Mucosa of descending colon (tissue), 3 donors: ENCODE results near the gene NCOA6. TPM values are rescaled to one million over a fixed set of nuclear protein-coding genes. Genes with fewer than 3 reads are reported as not detected.
A peak's percentile ranks its signal among the peaks of the same experiment; 100 is the strongest.

Experiments
- ATAC-seq: fragments of 200-7000 bp; cut with Tn5 transposase; one replicate; pipeline ENCODE4 v1.9.1; 2020; ENCODE audit warnings: mild to moderate bottlenecking, moderate library complexity
- DNase-seq, 3 donors: peaks; one replicate each; pipeline ENCODE4 v3.0.0-alpha.2; 2020
- H3K36me3 ChIP-seq: fragments of 200-600 bp; one replicate; pipeline ENCODE4 v1.8.0; 2021; ENCODE audit warnings: low read depth, mild to moderate bottlenecking
- H3K4me1 ChIP-seq: fragments of 200-600 bp; one replicate; pipeline ENCODE4 v1.8.0; 2021; ENCODE audit warnings: low read depth, mild to moderate bottlenecking
- H3K4me3 ChIP-seq: fragments of 200-600 bp; one replicate; pipeline ENCODE4 v1.8.0; 2021; ENCODE audit warnings: mild to moderate bottlenecking
- H3K9me3 ChIP-seq: fragments of 200-600 bp; one replicate; pipeline ENCODE4 v1.8.0; 2021; ENCODE audit warnings: mild to moderate bottlenecking
- intact Hi-C, 2 donors: fragments of 100-400 bp; cut with DNase I in 1 of 2; cut with micrococcal nuclease in 1 of 2; formaldehyde crosslinking; loops; one replicate each; pipeline versions ENCODE4 v1.11.0 to v1.11.1; 2022; cut with DNase I, micrococcal nuclease
- total RNA-seq, 3 donors: library from RNA; stranded (reverse); fragmentation: NEBNext Ultra II Directional in 2 of 3; extraction: Animal tissue kit (Norgen Biotek cat#: 25700) in 2 of 3; gene quantifications; one replicate each; pipeline versions ENCODE4 v1.2.1 to v1.2.4, GENCODE V29; 2021 to 2023
- TF ChIP-seq, protein P1 (sequence below): fragments of 200-600 bp; IDR thresholded peaks from one replicate; pipeline ENCODE4 v1.8.0; 2022; ENCODE audit warnings: antibody characterized with exemption, mild to moderate bottlenecking
- donor health status: DM: no; HTN: no; CAD: no; lungs with moderate emphysema.
- donor health status: DM: no; HTN: no; CAD: no.
- donor health status: DM: no; HTN: yes; CAD: no.

NCOA6 gene
- total RNA-seq, 3 donors from 2014 or later: 37.8 to 47.5 (median 44.3) TPM

DNA sequence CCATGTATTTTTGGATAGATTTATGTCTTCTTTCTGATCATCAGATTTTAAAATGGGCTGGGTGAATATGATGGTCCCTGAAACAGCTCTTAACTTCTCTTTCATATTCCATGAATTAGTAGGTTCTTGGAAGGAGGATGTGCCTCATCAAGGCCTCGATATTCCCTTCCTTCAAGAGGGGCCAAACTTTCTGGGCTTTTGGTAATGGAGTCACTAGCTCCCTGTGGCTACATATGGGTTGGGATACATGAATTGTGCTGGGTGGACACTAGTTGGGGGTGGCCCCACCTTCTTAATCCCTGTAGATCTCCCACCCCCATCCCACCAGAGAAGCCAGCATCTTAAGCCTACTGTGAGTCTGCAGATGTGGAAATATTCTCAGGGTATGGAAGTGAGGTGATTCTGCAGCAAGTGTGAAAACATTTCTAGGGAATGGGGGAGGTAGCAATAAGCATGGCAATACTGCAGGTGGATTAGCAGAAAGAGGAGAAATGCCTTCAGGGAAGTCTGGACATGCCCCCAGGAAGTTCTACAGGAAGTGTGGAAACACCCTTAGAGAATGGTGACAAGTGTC, 119.1 kb downstream of the NCOA6 start:
- Histone ChIP-seq H3K4me1 (peaks cover 38% of the 10 kb centered on the region), H3K9me3 (no peaks in the 10 kb centered on the region), H3K36me3 (no peaks in the 10 kb centered on the region), H3K4me3 (no peak overlapping the region)
- ATAC-seq (no peak), DNase-seq (no peak)
- intact Hi-C loops: loop anchor here in 1 of 2 donors (5.0 kb wide), 1 partner anchor 129 kb away; no protein-coding TSS in a partner anchor
- TF ChIP-seq, protein P1, sequence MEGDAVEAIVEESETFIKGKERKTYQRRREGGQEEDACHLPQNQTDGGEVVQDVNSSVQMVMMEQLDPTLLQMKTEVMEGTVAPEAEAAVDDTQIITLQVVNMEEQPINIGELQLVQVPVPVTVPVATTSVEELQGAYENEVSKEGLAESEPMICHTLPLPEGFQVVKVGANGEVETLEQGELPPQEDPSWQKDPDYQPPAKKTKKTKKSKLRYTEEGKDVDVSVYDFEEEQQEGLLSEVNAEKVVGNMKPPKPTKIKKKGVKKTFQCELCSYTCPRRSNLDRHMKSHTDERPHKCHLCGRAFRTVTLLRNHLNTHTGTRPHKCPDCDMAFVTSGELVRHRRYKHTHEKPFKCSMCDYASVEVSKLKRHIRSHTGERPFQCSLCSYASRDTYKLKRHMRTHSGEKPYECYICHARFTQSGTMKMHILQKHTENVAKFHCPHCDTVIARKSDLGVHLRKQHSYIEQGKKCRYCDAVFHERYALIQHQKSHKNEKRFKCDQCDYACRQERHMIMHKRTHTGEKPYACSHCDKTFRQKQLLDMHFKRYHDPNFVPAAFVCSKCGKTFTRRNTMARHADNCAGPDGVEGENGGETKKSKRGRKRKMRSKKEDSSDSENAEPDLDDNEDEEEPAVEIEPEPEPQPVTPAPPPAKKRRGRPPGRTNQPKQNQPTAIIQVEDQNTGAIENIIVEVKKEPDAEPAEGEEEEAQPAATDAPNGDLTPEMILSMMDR: no peak

- H3K9me3 ChIP-seq: no peaks in the 10 kb centered on the region
- intact Hi-C loops: loop anchor here in 1 of 2 donors (5.0 kb wide), 1 partner anchor 128 kb away; no protein-coding TSS in a partner anchor
- TF ChIP-seq, protein P1: peak; percentile 7
- peak; percentile 72 to 73 (median 73) for DNase-seq
- peak; percentile 48 for ATAC-seq
- no peak overlapping the region for H3K4me3 ChIP-seq
- peaks cover 38% of the 10 kb centered on the region for H3K4me1 ChIP-seq
- H3K36me3 ChIP-seq: no peaks in the 10 kb centered on the region
These were observed 119.8 kb downstream of the NCOA6 start for GRCh38 chr20:34705397-34706301.

DNA sequence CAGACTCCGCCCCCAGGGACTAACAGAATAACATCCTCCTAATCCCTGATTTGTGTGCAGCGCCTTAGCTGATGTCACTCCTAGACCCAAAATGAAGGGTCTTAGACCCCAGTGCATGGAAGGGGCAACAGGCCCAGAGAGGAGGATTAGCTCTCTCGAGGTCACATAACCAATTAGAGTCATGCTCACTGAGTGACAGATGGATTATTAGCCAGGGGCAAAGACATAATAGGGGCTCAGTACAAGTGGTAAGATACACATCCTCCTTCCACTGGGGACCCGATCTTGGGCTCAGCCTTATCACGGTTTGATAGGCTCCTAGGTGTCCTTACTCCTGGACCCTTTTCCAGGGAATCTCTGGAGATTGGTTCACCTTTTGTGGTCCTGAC, 120.4 kb downstream of the NCOA6 start:
- ATAC-seq (no peak), DNase-seq (no peak)
- no peaks in the 10 kb centered on the region for H3K9me3 ChIP-seq
- peak overlapping the region; percentile 72 for H3K4me3 ChIP-seq
- TF ChIP-seq, protein P1: no peak
- H3K4me1 ChIP-seq: peaks cover 32% of the 10 kb centered on the region
- no peaks in the 10 kb centered on the region for H3K36me3 ChIP-seq
- intact Hi-C loops: loop anchor here in 1 of 2 donors (5.0 kb wide), 1 partner anchor 128 kb away; no protein-coding TSS in a partner anchor

- no peaks in the 10 kb centered on the region for H3K9me3 ChIP-seq
- intact Hi-C loops: loop anchor here in 1 of 2 donors (5.0 kb wide), 1 partner anchor 127 kb away; no protein-coding TSS in a partner anchor
- TF ChIP-seq, protein P1: no peak
- peak within 1 kb of the TSS; percentile 72 for H3K4me3 ChIP-seq
- H3K36me3 ChIP-seq: no peaks in the 10 kb centered on the region
- peak; percentile 95 to 97 (median 96) for DNase-seq
- ATAC-seq: peak; percentile 74
- peaks cover 32% of the 10 kb centered on the region for H3K4me1 ChIP-seq
These were observed 121.1 kb downstream of the NCOA6 start, which contains the start of gene TP53INP2 for GRCh38 chr20:34704177-34705007. TP53INP2 (plus strand) TSS chr20:34704344; CDS start chr20:34708740, 4,396 bp downstream.
